Thyroid gland (tissue), 4 donors: ENCODE data around the gene KIAA1755. TPM values are rescaled to one million over a fixed set of nuclear protein-coding genes. Genes with fewer than 3 reads are reported as not detected.

Experiments
- DNase-seq, 2 donors: peaks; one replicate each; pipeline ENCODE4 v3.0.0-alpha.2; 2019
- H3K27ac ChIP-seq, 3 donors: fragments of 200-600 bp; sonication (generic); 1 replicate in 2 of 3; 2 replicates in 1 of 3; pipeline ENCODE4 v1.5.1; 2016 to 2019; ENCODE audit warnings: mild to moderate bottlenecking in 1 of 3, moderate library complexity in 1 of 3
- H3K27me3 ChIP-seq: fragments of 200-600 bp; sonication (generic); one replicate; pipeline ENCODE4 v1.5.1; 2019
- H3K36me3 ChIP-seq, 2 donors: fragments of 200-600 bp; sonication (generic); one replicate each; pipeline ENCODE4 v1.5.1; 2016 to 2019
- H3K4me1 ChIP-seq, 2 donors: fragments of 200-600 bp; sonication (generic); one replicate each; pipeline ENCODE4 v1.5.1; 2017 to 2019
- H3K4me3 ChIP-seq, 3 donors: fragments of 200-600 bp; sonication (generic); replicated peaks in 1 of 3; 1 replicate in 2 of 3; 2 replicates in 1 of 3; pipeline ENCODE4 v1.5.1; 2016; ENCODE audit warnings: mild to moderate bottlenecking in 1 of 3
- H3K9me3 ChIP-seq: fragments of 200-600 bp; sonication (generic); one replicate; pipeline ENCODE4 v1.5.1; 2017
- POLR2A ChIP-seq, 2 donors: fragments of 450-650 bp; IDR thresholded peaks; one replicate each; pipeline ENCODE4 v1.6.1; 2017; ENCODE audit warnings: antibody characterized with exemption in 2 of 2, mild to moderate bottlenecking in 2 of 2, moderate library complexity in 1 of 2
- WGBS, 2 donors: methylation state at CpG; one replicate each; pipeline ENCODE4 v1.1.5; 2017; 5-methylcytosine and 5-hydroxymethylcytosine counted together
- intact Hi-C: fragments of 100-400 bp; cut with DNase I; formaldehyde crosslinking; loops from one replicate; pipeline ENCODE4 v1.15.1; 2023
- total RNA-seq, 4 donors: library from RNA; depleted of rRNA; stranded (reverse); fragments of >200 nt; gene quantifications; one replicate each; pipeline ENCODE4 v1.2.3, GENCODE V29; 2016
- TF ChIP-seq, protein P1 (sequence below), 6 experiments: fragments of 200-600 bp in 3 of 6; fragments of 450-650 bp in 3 of 6; sonication (generic) in 3 of 6; IDR thresholded peaks; one replicate each; pipeline ENCODE4 v1.5.1; 2016 to 2019; ENCODE audit warnings: antibody characterized with exemption in 6 of 6, mild to moderate bottlenecking in 2 of 6, inconsistent platforms in 1 of 6, moderate library complexity in 1 of 6

Gene KIAA1755
- total RNA-seq, 4 donors from 2014 or later = 1.0 to 5.5 (median 1.7) TPM

DNA sequence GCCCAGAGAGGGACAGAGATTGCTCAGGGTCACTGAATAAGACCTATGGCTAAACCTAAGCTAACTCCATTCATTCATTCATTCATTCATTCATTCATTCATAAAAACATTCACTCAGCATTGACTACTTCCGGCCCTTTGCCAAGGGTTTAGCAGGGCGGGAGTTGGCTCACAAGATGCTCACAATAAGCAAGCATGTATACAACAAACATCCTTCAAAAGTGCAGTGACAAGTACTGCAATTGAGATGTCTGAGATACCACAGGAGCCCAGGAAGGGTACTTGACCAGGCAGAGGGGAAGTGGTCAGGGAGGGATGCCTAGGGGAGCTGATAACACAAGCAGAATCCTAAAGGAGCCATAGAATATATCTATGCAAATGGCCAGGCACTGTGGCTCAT is 18.2 kb upstream of the KIAA1755 start:
- DNase-seq = no peak
- Histone ChIP-seq H3K27me3 (no peaks in the 10 kb centered on the region), H3K4me1 (no peaks in the 10 kb centered on the region), H3K27ac (no peak overlapping the region), H3K4me3 (no peak overlapping the region), H3K9me3 (no peaks in the 10 kb centered on the region), H3K36me3 (no peaks in the 10 kb centered on the region)
- WGBS, 2 donors = 77 to 82% methylated on average over 2 of the region's 2 CpGs
- intact Hi-C loops = no loop called here
- TF ChIP-seq, protein P1, sequence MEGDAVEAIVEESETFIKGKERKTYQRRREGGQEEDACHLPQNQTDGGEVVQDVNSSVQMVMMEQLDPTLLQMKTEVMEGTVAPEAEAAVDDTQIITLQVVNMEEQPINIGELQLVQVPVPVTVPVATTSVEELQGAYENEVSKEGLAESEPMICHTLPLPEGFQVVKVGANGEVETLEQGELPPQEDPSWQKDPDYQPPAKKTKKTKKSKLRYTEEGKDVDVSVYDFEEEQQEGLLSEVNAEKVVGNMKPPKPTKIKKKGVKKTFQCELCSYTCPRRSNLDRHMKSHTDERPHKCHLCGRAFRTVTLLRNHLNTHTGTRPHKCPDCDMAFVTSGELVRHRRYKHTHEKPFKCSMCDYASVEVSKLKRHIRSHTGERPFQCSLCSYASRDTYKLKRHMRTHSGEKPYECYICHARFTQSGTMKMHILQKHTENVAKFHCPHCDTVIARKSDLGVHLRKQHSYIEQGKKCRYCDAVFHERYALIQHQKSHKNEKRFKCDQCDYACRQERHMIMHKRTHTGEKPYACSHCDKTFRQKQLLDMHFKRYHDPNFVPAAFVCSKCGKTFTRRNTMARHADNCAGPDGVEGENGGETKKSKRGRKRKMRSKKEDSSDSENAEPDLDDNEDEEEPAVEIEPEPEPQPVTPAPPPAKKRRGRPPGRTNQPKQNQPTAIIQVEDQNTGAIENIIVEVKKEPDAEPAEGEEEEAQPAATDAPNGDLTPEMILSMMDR (IDR thresholded peaks at IDR 0.05) = no peak
- TF ChIP-seq POLR2A (IDR thresholded peaks at IDR 0.05) = no peak

DNA sequence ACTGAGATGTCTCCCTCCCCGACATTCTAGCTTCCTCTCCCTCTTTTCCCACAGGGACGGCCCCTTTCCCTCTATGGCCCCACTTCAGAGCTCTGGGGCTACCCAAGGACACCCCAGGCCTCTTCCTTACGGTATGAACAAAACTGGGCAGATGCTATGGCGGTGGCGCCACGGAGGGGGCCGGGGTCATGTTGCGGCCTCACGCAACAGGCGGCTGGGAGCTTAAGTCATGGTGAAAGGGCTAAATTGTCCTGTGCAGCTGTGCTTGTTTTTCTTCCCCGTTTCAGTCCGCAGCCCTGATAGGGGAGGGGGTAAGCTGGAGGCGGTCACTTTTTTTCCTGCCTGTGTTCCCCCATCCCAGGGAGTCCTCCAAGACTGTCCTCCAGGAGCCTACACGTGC is 17.6 kb upstream of the KIAA1755 start:
- WGBS, 2 donors = 62 to 71% methylated on average over 14 of the region's 14 CpGs
- TF ChIP-seq POLR2A (IDR thresholded peaks at IDR 0.05) = no peak
- no peak for DNase-seq
- H3K27ac ChIP-seq = no peak overlapping the region
- H3K4me1 ChIP-seq = no peaks in the 10 kb centered on the region
- no peaks in the 10 kb centered on the region for H3K36me3 ChIP-seq
- H3K27me3 ChIP-seq = no peaks in the 10 kb centered on the region
- intact Hi-C loops = no loop called here
- no peak overlapping the region for H3K4me3 ChIP-seq
- no peaks in the 10 kb centered on the region for H3K9me3 ChIP-seq

DNA sequence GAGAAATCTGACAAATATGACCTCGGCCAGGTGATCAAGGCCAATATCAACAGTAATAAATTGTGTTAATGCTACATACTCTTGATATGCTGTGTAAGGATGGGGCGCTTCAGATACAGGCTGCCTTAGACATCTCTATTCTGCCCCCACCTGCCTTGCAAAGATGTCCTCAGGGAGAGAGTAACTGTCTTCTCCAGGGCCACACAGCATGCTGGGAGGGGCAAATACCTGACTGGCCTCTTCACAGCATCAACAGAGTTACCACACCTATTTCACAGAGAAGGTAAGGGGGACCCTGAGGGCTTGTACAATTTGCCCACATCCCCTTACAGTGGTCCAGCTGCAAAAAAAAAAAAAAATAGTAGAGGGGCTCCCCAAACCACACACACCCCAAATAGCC is 17.2 kb upstream of the KIAA1755 start:
- TF ChIP-seq, protein P1 (IDR thresholded peaks at IDR 0.05) = no peak
- TF ChIP-seq POLR2A (IDR thresholded peaks at IDR 0.05) = no peak
- no peak overlapping the region for H3K27ac ChIP-seq
- WGBS, 2 donors = 78 to 90% methylated on average over 2 of the region's 2 CpGs
- H3K4me3 ChIP-seq = no peak overlapping the region
- no peaks in the 10 kb centered on the region for H3K27me3 ChIP-seq
- no peaks in the 10 kb centered on the region for H3K4me1 ChIP-seq
- H3K36me3 ChIP-seq = no peaks in the 10 kb centered on the region
- DNase-seq = no peak
- intact Hi-C loops = no loop called here
- no peaks in the 10 kb centered on the region for H3K9me3 ChIP-seq

DNA sequence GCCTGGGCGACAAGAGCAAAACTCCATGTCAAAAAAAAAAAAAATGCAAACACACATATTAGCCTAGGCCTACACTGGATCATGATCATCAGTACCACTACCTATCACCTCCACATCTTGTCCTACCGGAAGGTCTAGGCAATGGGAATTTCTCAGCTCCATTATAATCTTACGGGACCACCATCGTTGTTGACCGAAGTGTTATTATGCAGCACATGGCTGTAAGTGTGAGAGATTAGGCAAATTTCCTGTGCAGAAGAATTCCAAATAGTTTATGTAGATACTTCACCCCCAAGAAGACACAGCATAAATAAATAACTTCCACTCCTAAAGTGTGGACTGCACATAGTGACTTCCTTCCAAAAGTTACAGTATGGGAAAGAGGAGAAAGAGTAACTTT is 16.8 kb upstream of the KIAA1755 start:
- DNase-seq = no peak
- Histone ChIP-seq H3K27ac (no peak overlapping the region), H3K4me1 (no peaks in the 10 kb centered on the region), H3K4me3 (no peak overlapping the region), H3K36me3 (no peaks in the 10 kb centered on the region), H3K27me3 (no peaks in the 10 kb centered on the region), H3K9me3 (no peaks in the 10 kb centered on the region)
- 90 to 95% methylated on average over 5 of the region's 5 CpGs for WGBS, 2 donors
- TF ChIP-seq, protein P1 (IDR thresholded peaks at IDR 0.05) = no peak
- TF ChIP-seq POLR2A (IDR thresholded peaks at IDR 0.05) = no peak
- intact Hi-C loops = no loop called here

DNA sequence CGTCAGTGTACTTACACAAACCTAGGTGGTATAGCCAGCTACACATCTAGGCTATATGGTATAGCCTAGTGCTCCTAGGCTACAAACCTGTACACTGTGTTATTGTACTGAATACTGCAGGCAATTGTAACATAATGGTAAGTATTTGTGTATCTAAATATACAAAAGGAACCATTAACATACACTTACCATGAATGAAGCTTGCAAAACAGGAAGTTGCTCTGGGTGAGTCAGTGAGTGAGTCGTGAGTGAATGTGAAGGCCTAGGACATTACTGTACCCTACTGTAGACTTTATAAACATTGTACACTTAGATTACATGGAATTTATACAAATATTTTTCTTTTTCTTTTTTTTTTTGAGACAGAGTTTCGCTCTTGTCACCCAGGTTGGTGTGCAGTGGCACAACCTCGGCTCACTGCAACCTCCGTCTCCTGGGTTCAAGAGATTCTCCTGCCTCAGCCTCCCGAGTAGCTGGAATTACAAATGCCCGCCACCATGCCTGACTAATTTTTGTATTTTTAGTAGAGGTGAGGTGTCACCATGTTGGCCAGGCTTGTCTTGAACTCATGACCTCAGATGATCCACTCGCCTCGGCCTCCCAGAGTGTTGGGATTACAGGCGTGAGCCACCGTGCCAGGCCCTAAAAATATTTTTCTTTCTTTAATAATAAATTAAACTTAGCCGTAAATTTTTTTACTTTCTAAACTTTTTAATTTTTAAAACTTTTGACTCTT is 15.4 kb upstream of the KIAA1755 start:
- Histone ChIP-seq H3K4me3 (no peak overlapping the region), H3K27me3 (no peaks in the 10 kb centered on the region), H3K36me3 (no peaks in the 10 kb centered on the region), H3K9me3 (no peaks in the 10 kb centered on the region), H3K4me1 (peaks cover 0 to 5% of the 10 kb centered on the region in 2 donors), H3K27ac (no peak overlapping the region)
- no peak for DNase-seq
- TF ChIP-seq, protein P1 (IDR thresholded peaks at IDR 0.05) = no peak
- TF ChIP-seq POLR2A (IDR thresholded peaks at IDR 0.05) = no peak
- intact Hi-C loops = no loop called here
- WGBS, 2 donors = 87 to 89% methylated on average over 12 of the region's 12 CpGs
